Stimulated activated CD8-positive, alpha-beta memory T cell treated with anti-CD3 and anti-CD28 coated beads, Interleukin-12 subunit alpha, Interleukin-12 subunit beta, amount 100 ng/mL, for 24 hours (primary cell): ENCODE measurements around the gene GNAS.

Experiments used
- DNase-seq: peaks from one replicate; pipeline ENCODE4 v3.0.0-alpha.2; 2020; ENCODE audit errors: extremely low read depth

GNAS gene

GRCh38 chr20:58898629-58899408 lies 46.3 kb downstream of the GNAS start:
- DNase-seq: no peak

DNA sequence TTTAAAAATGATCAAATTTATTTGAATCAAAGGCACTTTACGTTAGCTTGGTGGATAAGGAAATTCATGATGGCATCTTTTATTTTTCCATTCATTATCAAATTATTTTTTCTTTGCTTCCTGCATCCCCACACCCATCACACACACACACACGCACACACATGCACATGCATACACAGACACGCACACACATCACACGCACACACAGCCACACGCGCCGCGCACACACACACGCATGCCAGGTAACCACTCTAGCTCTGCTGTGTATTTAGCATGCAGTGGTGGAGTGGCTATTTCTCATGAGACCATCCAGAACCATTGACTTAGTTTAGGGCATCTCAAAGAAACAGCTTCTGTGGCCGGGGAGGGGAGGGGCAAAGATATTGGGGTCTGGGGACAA lies 47.0 kb downstream of the GNAS start:
- no peak for DNase-seq

DNA sequence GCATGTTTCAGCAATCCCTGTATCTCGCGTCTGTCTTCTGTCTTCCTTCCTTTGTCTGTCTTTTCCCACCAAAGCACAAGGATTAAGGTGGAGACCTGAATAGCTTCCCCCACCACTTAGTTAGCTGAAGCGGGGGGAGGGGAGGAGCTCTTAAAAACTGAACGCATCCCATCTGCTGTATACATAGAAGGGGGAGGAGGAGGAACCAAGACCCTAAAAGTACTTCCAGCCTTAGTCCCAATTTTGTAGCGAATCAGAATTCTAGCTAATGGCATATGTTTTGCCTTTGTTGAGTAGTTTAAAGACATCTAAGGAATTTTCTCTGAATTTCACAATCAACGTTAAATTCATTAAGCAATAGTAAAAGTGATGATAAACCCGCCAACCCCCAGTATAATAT lies 47.9 kb downstream of the GNAS start:
- DNase-seq: no peak

DNA sequence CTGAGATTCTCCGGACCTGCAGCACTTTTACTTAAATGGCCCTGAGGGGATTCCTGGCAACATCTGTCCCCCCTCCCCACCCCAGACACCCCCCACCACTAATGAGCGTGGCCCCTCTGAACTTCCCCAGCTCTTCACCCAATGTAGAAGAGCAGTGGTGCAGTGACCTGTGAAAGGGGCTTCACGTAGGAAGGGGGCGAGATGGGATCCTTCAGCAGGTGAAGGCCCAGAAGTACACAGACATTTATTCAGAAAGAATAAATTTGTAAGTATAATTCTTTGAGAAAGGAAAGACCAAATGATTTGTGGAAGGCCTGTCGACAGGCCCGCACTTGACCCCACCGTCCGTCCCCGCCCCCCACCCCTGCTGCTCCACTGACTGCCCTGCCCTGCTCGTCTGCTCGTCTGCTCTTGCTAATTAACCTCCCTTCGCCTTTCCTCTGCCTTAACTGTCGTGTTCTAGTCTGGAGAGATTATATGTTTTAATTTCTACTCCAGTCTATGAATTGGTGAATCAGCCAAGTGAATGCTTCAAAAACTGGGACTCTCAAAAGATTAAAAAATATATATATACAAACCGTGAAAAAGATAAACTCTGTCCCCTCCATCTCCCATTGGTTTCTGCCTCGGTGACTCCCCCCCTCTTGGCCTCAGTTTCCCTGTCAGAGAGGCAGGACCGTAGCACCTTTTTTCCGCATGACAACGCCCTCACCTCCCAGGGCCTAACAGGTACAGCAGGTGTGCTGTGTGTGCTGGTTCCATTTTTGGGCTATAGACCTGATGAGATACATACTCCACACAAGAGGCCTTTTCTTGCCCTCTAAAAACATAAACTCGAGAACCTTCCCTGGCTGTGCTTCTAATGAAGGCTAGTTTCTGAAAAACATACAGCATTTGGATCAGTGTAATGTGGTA lies 49.2 kb downstream of the GNAS start:
- DNase-seq: no peak

GRCh38 chr20:58903614-58904013 lies 51.1 kb downstream of the GNAS start:
- no peak for DNase-seq

- DNase-seq: no peak
Measured at GRCh38 chr20:58905236-58905635, 52.7 kb downstream of the GNAS start.

DNA sequence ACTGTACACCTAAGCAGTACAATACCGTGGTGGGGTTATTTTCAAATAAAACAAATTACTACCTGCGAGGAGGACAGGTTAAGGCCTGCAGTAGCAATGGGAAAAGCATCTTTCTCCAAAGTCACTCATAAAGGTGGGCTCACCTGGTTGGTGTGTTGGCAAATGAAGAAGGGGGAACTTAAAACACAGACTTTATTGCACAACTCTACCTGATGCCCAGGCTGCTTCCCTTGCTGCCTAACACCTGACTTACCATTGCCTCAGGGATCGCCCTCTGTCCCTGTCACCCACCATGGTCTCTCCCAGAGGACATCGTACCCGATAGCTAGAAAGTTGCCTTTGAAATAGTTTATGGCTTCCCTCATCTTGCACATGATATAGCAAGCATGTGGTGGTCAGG lies 53.6 kb downstream of the GNAS start:
- DNase-seq: no peak

GRCh38 chr20:58906894-58907293 lies 54.4 kb downstream of the GNAS start:
- no peak for DNase-seq

DNA sequence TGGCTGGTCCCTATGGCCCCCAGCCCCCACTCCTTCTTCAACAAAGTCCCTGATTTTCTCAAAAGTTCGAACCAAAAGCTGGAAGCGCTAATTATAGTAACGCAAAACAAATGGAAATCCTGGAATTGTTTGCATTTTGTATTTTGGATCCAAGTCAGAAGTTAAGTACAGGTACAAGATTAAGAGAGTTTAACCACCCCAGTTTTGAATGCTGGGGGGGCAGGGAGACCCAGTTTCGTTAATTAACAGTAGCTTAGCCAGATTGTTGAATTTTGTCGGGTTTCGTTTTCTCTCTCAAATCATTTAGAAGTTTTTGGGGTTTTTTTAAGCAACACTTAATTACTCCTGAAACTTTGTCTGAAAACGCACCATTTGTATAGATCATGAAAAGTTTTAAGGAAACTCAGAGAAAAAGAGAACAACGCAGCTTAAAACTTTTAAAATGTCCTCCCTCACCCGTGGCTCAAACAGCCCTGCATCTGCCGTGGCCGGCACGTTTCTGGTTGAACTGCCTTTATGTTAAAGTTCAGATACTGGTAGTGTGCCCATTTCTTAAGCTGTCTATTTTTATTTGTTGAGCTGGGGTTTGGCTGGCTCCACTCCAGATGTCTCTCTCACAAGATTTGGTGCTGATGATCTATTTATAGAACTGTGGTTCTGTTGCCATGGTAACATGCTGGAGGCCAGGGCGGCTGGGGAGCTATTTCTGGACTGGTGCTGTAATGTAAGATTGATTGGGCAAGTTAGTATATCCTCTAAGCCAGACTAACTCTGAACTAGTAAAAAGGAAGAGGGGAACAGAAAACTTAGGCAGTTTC lies 55.0 kb downstream of the GNAS start:
- DNase-seq: no peak

- no peak for DNase-seq
Measured at GRCh38 chr20:58908221-58908620, 55.7 kb downstream of the GNAS start.

DNA sequence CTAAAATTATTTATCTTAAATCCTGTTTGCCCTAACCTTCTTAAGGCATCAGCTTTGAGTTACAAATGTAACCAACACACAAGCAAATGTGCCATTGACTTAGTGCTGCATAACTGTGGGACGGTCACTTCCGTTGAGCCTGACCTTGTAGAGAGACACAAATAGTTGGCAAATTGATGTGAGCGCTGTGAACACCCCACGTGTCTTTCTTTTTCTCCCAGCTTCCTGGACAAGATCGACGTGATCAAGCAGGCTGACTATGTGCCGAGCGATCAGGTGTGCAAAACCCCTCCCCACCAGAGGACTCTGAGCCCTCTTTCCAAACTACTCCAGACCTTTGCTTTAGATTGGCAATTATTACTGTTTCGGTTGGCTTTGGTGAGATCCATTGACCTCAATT lies 56.4 kb downstream of the GNAS start:
- no peak for DNase-seq

DNA sequence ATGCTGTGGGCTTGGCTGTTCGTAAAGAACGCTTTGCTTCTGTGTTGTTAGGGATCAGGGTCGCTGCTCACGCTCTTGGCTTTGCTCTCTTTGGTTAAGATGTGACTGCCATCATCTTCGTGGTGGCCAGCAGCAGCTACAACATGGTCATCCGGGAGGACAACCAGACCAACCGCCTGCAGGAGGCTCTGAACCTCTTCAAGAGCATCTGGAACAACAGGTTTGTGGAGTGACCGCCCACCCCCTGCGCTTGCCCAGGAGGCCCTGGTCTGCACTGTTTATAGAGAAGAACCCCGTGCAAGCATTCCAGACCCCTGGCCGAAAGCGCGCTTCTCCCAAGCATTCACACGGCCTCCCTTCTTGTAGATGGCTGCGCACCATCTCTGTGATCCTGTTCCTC lies 57.1 kb downstream of the GNAS start:
- DNase-seq: no peak

GRCh38 chr20:58910473-58910872 lies 58.0 kb downstream of the GNAS start:
- DNase-seq: no peak

- no peak for DNase-seq
Measured at GRCh38 chr20:58911309-58911708, 58.8 kb downstream of the GNAS start.

- DNase-seq: no peak
Measured at GRCh38 chr20:58911970-58912369, 59.5 kb downstream of the GNAS start.

GRCh38 chr20:58913079-58913478 lies 60.6 kb downstream of the GNAS start:
- DNase-seq: no peak

DNA sequence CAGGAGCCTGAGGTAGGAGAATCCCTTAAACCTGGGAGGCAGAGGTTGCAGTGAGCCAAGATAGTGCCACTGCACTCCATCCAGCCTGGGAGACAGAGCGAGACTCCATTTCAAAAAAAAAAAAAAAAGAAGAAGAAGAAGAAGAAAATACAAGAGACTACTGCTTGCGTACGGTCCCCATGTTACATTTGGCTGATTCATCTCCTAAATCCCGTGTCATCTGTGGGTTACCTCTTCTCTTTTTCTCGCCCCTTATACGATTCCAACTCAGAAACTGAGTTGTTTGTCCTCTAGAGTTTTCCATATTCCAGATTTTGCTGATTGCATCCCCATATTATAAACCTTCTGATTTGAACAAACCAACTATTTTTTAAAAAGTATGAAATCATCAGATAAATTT lies 66.1 kb downstream of the GNAS start:
- no peak for DNase-seq

DNA sequence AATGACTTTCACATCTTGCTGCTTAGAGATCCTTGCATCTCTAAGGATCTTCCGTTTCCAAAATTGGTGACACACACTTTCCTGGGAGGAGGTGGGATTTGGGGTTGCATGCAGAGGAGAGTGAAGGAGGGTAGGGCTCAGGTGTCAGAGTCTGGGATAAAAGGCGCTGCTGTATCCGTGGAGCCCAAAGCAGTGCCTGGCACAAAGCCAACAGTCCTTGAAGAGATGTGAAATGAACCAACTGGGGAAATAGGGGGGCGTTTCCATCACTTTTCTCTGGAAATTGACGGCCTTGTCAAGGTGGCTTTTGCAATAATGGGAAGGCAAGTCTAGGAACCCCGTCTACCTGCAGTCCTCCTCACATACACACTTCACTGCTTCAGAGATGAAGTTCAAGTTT lies 69.0 kb downstream of the GNAS start:
- DNase-seq: no peak

DNA sequence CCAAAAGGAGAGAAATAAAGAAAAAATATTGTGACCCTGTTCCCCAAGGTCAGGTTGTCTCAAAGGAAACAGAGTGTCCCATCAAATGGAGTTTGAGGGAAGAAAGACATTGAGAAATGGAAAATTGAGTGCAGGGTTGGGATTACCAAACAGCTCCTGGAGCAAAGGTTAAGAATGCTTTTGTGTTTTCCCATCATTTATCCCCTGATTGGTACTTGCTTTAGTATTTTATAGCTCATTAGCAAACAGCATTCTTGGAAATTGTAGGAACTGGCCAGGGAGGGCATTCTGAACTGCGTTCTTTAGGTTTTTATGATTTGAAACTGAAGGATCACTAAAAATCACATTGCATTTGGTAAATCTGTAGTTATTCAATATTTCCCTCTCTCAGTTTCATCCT lies 69.5 kb downstream of the GNAS start:
- DNase-seq: no peak

DNA sequence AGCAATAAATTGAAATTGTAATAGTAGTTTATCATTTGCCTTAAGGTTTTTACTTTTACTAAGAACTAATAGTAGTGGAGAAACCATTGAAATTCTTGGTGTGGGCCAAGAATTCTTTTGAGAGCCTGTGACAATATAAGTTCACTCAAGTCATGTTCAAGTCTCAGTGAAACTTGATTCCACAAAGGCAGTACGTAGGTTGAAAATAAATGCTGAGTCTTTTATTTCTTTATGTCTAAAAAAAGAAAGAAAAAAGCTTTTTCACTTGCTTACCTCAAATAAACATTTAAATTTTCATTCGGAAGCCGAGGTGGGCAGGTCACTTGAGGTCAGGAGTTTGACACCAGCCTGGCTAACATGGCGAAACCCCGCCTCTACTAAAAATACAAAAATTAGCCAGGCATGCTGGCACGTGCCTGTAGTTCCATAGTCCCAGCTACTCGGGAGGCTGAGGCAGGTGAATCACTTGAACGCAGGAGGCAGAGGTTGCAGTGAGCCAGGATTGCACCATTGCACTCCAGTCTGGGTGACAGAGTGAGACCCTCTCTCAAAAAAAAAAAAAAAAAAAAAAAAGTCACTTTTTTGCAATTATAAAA lies 70.7 kb downstream of the GNAS start:
- no peak for DNase-seq

- no peak for DNase-seq
Measured at GRCh38 chr20:58926802-58927489, 74.4 kb downstream of the GNAS start.
